ENCODE results near the gene ARPIN. TPM values are rescaled to one million over a fixed set of nuclear protein-coding genes. Genes with fewer than 3 reads are reported as not detected.

The ARPIN gene
- total RNA-seq, 1 donor from 2014 or later, result 13.3 TPM

DNA sequence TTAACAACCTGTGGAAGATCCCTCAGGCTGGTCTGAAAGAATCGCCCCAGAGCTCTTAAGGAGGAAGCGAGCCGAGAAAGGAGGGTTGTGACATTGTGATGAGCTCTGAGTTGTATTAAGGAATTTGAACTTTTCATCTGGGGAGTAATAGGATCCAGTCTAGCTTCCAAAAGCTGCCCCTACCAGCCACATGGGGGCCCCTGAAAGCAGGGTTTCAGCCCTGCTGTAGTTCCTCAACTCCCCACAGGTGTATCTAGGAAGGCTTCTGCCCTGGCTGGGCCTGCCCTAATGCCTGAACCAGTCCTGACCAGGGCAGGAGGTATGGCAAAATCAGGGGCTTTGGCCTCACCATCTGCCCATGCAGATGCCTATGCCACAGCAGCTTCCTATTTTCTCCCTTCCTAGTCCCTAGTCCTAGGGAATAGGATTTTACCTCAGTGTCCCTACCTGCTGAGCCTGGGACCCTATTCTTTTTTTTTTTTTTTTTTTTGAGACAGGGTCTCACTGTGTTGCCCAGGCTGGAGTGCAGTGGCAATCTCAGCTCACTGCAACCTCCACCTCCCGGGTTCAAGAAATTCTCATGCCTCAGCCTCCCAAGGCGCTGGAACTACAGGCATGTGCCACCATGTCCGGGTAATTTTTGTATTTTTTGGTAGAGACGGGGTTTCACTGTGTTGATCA, 14.0 kb downstream of the ARPIN start:
- Mint-ChIP-seq H3K4me3 (ENCODE audit: unreplicated experiment) (no peak overlapping the region), H3K36me3 (ENCODE audit: low read depth, unreplicated experiment) (peaks cover 4% of the 10 kb centered on the region), H3K4me1 (ENCODE audit: unreplicated experiment) (peaks cover 17% of the 10 kb centered on the region), H3K27me3 (ENCODE audit: unreplicated experiment) (peaks cover 4% of the 10 kb centered on the region), H3K27ac (ENCODE audit: unreplicated experiment) (no peak overlapping the region), H3K9me3 (ENCODE audit: unreplicated experiment) (no peaks in the 10 kb centered on the region)
- peak; percentile 44 for DNase-seq (ENCODE audit: low spot score)
- TF ChIP-seq, protein P1, sequence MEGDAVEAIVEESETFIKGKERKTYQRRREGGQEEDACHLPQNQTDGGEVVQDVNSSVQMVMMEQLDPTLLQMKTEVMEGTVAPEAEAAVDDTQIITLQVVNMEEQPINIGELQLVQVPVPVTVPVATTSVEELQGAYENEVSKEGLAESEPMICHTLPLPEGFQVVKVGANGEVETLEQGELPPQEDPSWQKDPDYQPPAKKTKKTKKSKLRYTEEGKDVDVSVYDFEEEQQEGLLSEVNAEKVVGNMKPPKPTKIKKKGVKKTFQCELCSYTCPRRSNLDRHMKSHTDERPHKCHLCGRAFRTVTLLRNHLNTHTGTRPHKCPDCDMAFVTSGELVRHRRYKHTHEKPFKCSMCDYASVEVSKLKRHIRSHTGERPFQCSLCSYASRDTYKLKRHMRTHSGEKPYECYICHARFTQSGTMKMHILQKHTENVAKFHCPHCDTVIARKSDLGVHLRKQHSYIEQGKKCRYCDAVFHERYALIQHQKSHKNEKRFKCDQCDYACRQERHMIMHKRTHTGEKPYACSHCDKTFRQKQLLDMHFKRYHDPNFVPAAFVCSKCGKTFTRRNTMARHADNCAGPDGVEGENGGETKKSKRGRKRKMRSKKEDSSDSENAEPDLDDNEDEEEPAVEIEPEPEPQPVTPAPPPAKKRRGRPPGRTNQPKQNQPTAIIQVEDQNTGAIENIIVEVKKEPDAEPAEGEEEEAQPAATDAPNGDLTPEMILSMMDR (IDR thresholded peaks at IDR 0.05; ENCODE audit: unreplicated experiment), result peak; percentile 4

DNA sequence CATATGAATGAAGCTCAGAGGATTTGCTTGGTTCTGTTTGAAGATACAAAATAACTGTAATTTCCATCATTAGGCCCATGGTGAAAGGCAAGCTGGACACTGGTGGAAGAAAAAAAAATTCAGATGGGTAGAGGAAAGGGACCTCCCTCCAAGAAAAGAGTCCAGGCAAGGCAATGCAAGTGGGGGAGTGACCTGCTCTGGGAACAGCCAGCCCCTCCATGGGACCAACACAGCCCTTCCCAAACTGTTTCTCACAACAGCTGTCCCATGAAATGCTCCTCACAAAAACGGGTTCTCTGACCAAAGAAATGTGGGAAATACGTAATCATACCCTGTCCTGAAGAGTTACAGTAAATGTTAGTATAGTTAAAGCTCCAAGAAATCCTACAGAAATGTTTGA, 14.6 kb downstream of the ARPIN start:
- no peak overlapping the region for H3K27ac Mint-ChIP-seq (ENCODE audit: unreplicated experiment)

DNA sequence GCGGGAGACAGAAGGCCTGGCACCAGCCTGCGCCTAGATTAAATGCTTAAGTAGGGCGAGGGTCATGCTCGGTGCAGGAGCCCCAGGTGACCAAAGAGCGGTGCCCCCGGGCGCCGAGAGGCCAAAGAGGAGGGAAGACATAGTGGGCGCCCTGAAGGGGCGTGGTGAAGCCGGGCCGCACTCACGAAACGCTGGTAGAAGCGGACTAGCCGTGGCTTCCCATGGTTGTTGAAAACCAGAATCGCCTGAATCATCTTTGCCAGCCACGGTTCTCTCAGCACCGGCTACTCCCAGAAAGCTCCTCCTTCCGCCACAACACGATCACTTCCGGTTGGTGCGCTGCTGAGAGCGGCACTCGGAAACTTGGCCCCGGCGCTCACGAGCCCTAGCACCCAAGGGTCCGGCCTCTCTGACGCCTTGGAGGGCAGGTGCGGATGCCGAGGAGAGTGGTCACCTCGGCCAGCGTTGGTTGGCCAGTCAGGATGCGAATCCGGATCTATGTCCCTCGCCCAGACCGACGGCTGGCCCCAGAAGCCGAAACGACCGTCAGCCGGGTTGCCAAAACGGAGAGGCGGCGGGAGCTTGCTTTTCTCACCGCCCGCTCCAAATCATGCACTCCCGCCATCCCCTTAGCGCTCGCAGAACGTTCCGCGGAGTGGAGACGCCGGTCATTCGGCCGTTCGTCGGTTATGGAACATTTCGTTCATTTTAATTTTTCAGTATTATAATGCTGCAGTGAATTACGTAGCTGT, 18.9 kb downstream of the ARPIN start, which contains the start of gene AP3S2:
TSS of gene AP3S2 (minus strand) at position 299 of the 752 bp plus-strand sequence. CDS start at position 254, 45 bp downstream.
- H3K9me3 Mint-ChIP-seq (ENCODE audit: unreplicated experiment), result no peaks in the 10 kb centered on the region
- peak within 1 kb of the TSS; percentile 96 for H3K4me3 Mint-ChIP-seq (ENCODE audit: unreplicated experiment)
- TF ChIP-seq, protein P1 (IDR thresholded peaks at IDR 0.05; ENCODE audit: unreplicated experiment), result no peak
- H3K27ac Mint-ChIP-seq (ENCODE audit: unreplicated experiment), result peak within 1 kb of the TSS; percentile 89
- peaks cover 11% of the 10 kb centered on the region for H3K4me1 Mint-ChIP-seq (ENCODE audit: unreplicated experiment)
- DNase-seq (ENCODE audit: low spot score), result peak; percentile 65
- H3K36me3 Mint-ChIP-seq (ENCODE audit: low read depth, unreplicated experiment), result no peaks in the 10 kb centered on the region
- peaks cover 6% of the 10 kb centered on the region for H3K27me3 Mint-ChIP-seq (ENCODE audit: unreplicated experiment)

More for the DNA sequence above, 14.6 kb downstream of the ARPIN start:
- Mint-ChIP-seq H3K36me3 (ENCODE audit: low read depth, unreplicated experiment) (peaks cover 3% of the 10 kb centered on the region), H3K4me3 (ENCODE audit: unreplicated experiment) (no peak overlapping the region), H3K27me3 (ENCODE audit: unreplicated experiment) (peaks cover 6% of the 10 kb centered on the region), H3K4me1 (ENCODE audit: unreplicated experiment) (peaks cover 20% of the 10 kb centered on the region), H3K9me3 (ENCODE audit: unreplicated experiment) (no peaks in the 10 kb centered on the region)
- DNase-seq (ENCODE audit: low spot score), result no peak
- TF ChIP-seq, protein P1 (IDR thresholded peaks at IDR 0.05; ENCODE audit: unreplicated experiment), result no peak

DNA sequence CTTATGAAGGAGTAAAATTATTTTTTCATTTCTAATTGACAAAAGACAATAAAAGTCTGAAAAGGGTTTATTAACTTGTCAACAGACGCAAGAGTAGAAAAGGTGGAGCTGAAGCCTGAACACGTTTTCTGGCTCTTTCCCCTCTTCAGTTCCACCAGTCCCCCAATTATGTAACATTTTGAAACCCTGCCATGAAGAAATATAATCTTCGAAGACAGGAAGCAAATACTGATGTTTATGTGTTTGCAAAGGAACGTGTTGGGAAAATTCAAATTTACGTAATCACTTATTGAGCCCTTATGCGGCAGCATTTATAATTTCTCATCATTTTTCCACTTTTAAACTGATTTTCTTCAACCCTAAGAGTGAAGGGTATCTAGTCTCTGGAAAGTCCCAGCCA, 19.7 kb downstream of the ARPIN start:
- TF ChIP-seq, protein P1 (IDR thresholded peaks at IDR 0.05; ENCODE audit: unreplicated experiment), result no peak
- H3K9me3 Mint-ChIP-seq (ENCODE audit: unreplicated experiment), result no peaks in the 10 kb centered on the region
- H3K4me1 Mint-ChIP-seq (ENCODE audit: unreplicated experiment), result peaks cover 11% of the 10 kb centered on the region
- H3K4me3 Mint-ChIP-seq (ENCODE audit: unreplicated experiment), result peak overlapping the region; percentile 96
- H3K27ac Mint-ChIP-seq (ENCODE audit: unreplicated experiment), result no peak overlapping the region
- no peak for DNase-seq (ENCODE audit: low spot score)
- peaks cover 5% of the 10 kb centered on the region for H3K36me3 Mint-ChIP-seq (ENCODE audit: low read depth, unreplicated experiment)
- peaks cover 6% of the 10 kb centered on the region for H3K27me3 Mint-ChIP-seq (ENCODE audit: unreplicated experiment)

Measured in endothelial cell (in vitro differentiated cells).